GM10248 (cell line): ENCODE measurements around the gene IGF1.
"Not testable (repeated sequence)": the region's sequence is repeated elsewhere in the genome, so short reads cannot be mapped to it uniquely, and the experiment has no call there.

ENCODE experiments used
- CTCF ChIA-PET: fragments of 300-600 bp; sonication (Branson Sonifier 250); formaldehyde crosslinking; extraction: SDS; loops from one replicate; lab custom pipeline; 2021; ENCODE audit warnings: antibody characterized with exemption; lab: Yijun Ruan, JAX
- POLR2A ChIA-PET: fragments of 350-650 bp; sonication (Branson Sonifier 250); formaldehyde crosslinking; extraction: SDS; loops from one replicate; lab custom pipeline; 2020; ENCODE audit warnings: antibody characterized with exemption; lab: Yijun Ruan, JAX
- DNase-seq: peaks from one replicate; pipeline ENCODE4 v3.0.0; 2012; ENCODE audit errors: extremely low spot score
- CTCF ChIP-seq: IDR thresholded peaks from 2 replicates; pipeline ENCODE4 v1.5.1; 2012; ENCODE audit warnings: mild to moderate bottlenecking, low read depth; ENCODE audit errors: extremely low read depth, missing control alignments, control extremely low read depth

Gene IGF1

GRCh38 chr12:102454330-102454729 is 26.0 kb downstream of the IGF1 start:
- POLR2A ChIA-PET = no interaction called here
- no peak for TF ChIP-seq CTCF
- CTCF ChIA-PET = interaction anchor here (1.2 kb wide), 1 partner anchor 9 kb away, joined by 4 read pairs; no protein-coding TSS in a partner anchor
- no peak for DNase-seq

GRCh38 chr12:102452605-102453004 is 27.8 kb downstream of the IGF1 start:
- POLR2A ChIA-PET = no interaction called here
- CTCF ChIA-PET = no interaction called here

GRCh38 chr12:102449018-102449417 is 31.3 kb downstream of the IGF1 start:
- CTCF ChIA-PET, DNase-seq, POLR2A ChIA-PET: not testable (repeated sequence)

More at GRCh38 chr12:102452605-102453004, 27.8 kb downstream of the IGF1 start:
- DNase-seq = no peak
- TF ChIP-seq CTCF = no peak

DNA sequence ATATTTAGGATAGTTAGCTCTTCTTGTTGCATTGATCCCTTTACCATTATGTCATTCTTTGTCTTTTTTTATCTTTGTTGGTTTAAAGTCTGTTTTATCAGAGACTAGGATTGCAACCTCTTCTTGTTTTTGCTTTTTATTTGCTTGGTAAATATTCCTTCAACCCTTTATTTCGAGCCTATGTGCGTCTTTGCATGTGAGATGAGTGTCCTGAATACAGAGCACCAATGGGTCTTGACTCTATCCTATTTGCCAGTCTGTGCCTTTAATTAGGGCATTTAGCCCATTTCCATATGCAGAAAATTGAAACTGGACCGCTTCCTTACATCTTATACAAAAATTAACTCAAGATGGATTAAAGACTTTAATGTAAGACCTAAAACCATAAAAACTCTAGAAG is 32.9 kb downstream of the IGF1 start:
- DNase-seq, CTCF ChIA-PET, POLR2A ChIA-PET: not testable (repeated sequence)

DNA sequence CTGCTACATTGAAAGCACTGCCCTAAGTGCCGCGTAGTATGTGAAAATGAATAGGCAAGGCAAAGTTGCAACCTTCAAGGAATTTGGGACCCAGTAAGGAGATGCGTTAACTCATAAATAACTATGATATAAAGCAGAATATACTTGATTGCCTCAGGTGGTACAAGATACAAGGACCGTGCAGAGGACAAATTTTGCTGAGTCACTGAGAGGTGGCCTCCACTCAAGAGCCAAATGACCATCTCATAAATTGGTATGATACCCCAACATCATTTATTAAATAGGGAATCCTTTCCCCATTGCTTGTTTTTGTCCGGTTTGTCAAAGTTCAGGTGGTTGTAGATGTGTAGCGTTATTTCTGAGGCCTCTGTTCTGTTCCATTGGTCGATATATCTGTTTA is 35.7 kb downstream of the IGF1 start:
- POLR2A ChIA-PET = no interaction called here

GRCh38 chr12:102444093-102444492 is 36.3 kb downstream of the IGF1 start:
- no peak for DNase-seq
- CTCF ChIA-PET = interaction anchor here (0.7 kb wide), 1 partner anchor 9 kb away, joined by 3 read pairs; no protein-coding TSS in a partner anchor
- POLR2A ChIA-PET = no interaction called here
- TF ChIP-seq CTCF = no peak

More for the DNA sequence above, 35.7 kb downstream of the IGF1 start:
- DNase-seq = no peak
- CTCF ChIA-PET = interaction anchor here (0.7 kb wide), 1 partner anchor 10 kb away, joined by 3 read pairs; no protein-coding TSS in a partner anchor
- TF ChIP-seq CTCF = no peak

DNA sequence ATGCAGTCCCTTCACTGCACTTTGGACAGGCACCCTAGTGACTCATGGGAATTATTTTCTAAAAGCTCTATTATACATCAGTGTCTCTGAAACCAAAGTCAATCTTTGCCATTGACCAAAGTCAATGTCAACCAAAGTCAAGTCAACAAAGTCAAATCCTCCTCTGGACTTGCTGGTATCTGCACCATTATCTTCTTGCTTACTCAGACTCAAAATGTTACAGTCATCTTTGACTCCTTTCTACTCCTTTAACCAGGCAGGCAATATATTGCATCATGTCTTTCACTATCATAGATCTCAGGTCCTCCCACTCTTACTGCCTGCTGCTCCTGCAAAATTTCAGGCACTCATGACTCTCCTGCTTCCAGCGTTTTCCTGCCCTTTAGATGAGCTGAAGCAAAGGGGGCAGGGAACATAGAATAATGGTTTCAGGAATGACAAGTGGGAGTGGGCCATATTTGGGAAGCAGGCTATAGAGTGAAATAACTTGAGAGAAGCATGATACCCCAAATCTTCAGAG is 39.2 kb downstream of the IGF1 start:
- POLR2A ChIA-PET = no interaction called here
- no peak for TF ChIP-seq CTCF
- CTCF ChIA-PET = interaction anchor here (1.9 to 2.5 kb wide), 2 partner anchors 29 to 43 kb away, joined by 6 to 7 read pairs; no protein-coding TSS in a partner anchor
- no peak for DNase-seq
